IMR-90 (cell line): ENCODE measurements around the gene SHROOM4. TPM values are rescaled to one million over a fixed set of nuclear protein-coding genes. Genes with fewer than 3 reads are reported as not detected.

Source experiments
- ATAC-seq: fragments of 200-7000 bp; cut with Tn5 transposase; 2 replicates; pipeline ENCODE4 v1.9.1; 2020; ENCODE audit warnings: low read depth, mild to moderate bottlenecking, moderate library complexity
- BruUV-seq: library from RNA; stranded (reverse); fragments of 400-500 nt; replicated peaks from 2 replicates; lab custom pipeline; 2021; lab: Mats Ljungman, UMichigan
- CTCF ChIA-PET: fragments of 300-600 bp; formaldehyde crosslinking; extraction: SDS; loops from one replicate; lab custom pipeline; 2021; ENCODE audit warnings: antibody characterized with exemption; lab: Yijun Ruan, JAX
- POLR2A ChIA-PET: fragments of 300-600 bp; sonication (Branson Sonifier 250); formaldehyde crosslinking; loops from one replicate; lab custom pipeline; 2022; ENCODE audit warnings: antibody characterized with exemption; ENCODE audit not compliant: unreplicated experiment; lab: Charles Lee
- DNase-seq: peaks from one replicate; pipeline ENCODE4 v3.0.0; 2013
- H2AFZ ChIP-seq: replicated peaks from 2 replicates; pipeline ENCODE3; 2013; ENCODE audit warnings: low read length, mild to moderate bottlenecking; ENCODE audit not compliant: poor library complexity
- H2AK5ac ChIP-seq: 2 replicates; pipeline ENCODE4 v1.6.1; 2013; ENCODE audit warnings: low read depth, low read length, inconsistent platforms
- H2AK9ac ChIP-seq: replicated peaks from 2 replicates; pipeline ENCODE3; 2013; ENCODE audit warnings: mild to moderate bottlenecking, low read depth, low read length, moderate library complexity; ENCODE audit not compliant: poor library complexity
- H2BK120ac ChIP-seq: 2 replicates; pipeline ENCODE4 v1.6.1; 2013; ENCODE audit warnings: low read depth, low read length, inconsistent platforms
- H2BK15ac ChIP-seq: 3 replicates; pipeline ENCODE4 v1.6.1; 2013; ENCODE audit warnings: low read depth, low read length, inconsistent platforms
- H2BK20ac ChIP-seq: 2 replicates; pipeline ENCODE4 v1.6.1; 2013; ENCODE audit warnings: low read depth, mild to moderate bottlenecking, inconsistent platforms, low read length, moderate library complexity
- H2BK5ac ChIP-seq: 2 replicates; pipeline ENCODE4 v1.6.1; 2013; ENCODE audit warnings: mild to moderate bottlenecking, low read depth, low read length, inconsistent platforms; ENCODE audit not compliant: poor library complexity, severe bottlenecking
- H3K14ac ChIP-seq: replicated peaks from 2 replicates; pipeline ENCODE4 v1.6.1; 2013; ENCODE audit warnings: low read depth, low read length, inconsistent platforms
- H3K18ac ChIP-seq: 2 replicates; pipeline ENCODE4 v1.6.1; 2013; ENCODE audit warnings: low read depth, low read length, control low read depth
- H3K23ac ChIP-seq: 2 replicates; pipeline ENCODE4 v1.6.1; 2013; ENCODE audit warnings: low read depth, low read length, inconsistent platforms
- H3K27ac ChIP-seq: 2 replicates; pipeline ENCODE4 v1.5.1; 2013; ENCODE audit warnings: mild to moderate bottlenecking, control low read depth, low read length; ENCODE audit not compliant: insufficient read depth
- H3K27me3 ChIP-seq: 2 replicates; pipeline ENCODE4 v1.6.1; 2013; ENCODE audit warnings: low read length; ENCODE audit not compliant: control insufficient read depth, insufficient read depth
- H3K36me3 ChIP-seq: 2 replicates; pipeline ENCODE4 v1.6.1; 2013; ENCODE audit warnings: low read length, mixed read lengths; ENCODE audit not compliant: control insufficient read depth, insufficient read depth
- H3K4ac ChIP-seq: 2 replicates; pipeline ENCODE4 v1.6.1; 2013; ENCODE audit warnings: low read depth, low read length, inconsistent platforms
- H3K4me1 ChIP-seq: 2 replicates; pipeline ENCODE4 v1.6.1; 2013; ENCODE audit warnings: low read length, mixed read lengths; ENCODE audit not compliant: control insufficient read depth, insufficient read depth
- H3K4me2 ChIP-seq: 2 replicates; pipeline ENCODE4 v1.6.1; 2013; ENCODE audit warnings: low read depth, mild to moderate bottlenecking, control low read depth, low read length, moderate library complexity
- H3K4me3 ChIP-seq: 2 replicates; pipeline ENCODE4 v1.5.1; 2013; ENCODE audit warnings: low read depth, mild to moderate bottlenecking, control low read depth, low read length, moderate library complexity; ENCODE audit not compliant: insufficient read depth
- H3K56ac ChIP-seq: 2 replicates; pipeline ENCODE4 v1.6.1; 2013; ENCODE audit warnings: low read length, inconsistent platforms; ENCODE audit not compliant: insufficient read depth; ENCODE audit errors: extremely low read depth
- H3K79me1 ChIP-seq, 2 experiments: 2 replicates each; pipeline ENCODE4 v1.6.1; 2013; ENCODE audit warnings: low read length in 2 of 2, inconsistent platforms in 1 of 2, low read depth in 1 of 2
- H3K9ac ChIP-seq: 2 replicates; pipeline ENCODE4 v1.6.1; 2013; ENCODE audit warnings: low read depth, low read length, control low read depth
- H3K9me1 ChIP-seq: 2 replicates; pipeline ENCODE4 v1.6.1; 2013; ENCODE audit warnings: low read length, inconsistent platforms; ENCODE audit not compliant: insufficient read depth
- H3K9me3 ChIP-seq: 2 replicates; pipeline ENCODE4 v1.6.1; 2013; ENCODE audit warnings: low read length; ENCODE audit not compliant: control insufficient read depth, insufficient read depth
- H4K20me1 ChIP-seq: 2 replicates; pipeline ENCODE4 v1.6.1; 2013; ENCODE audit warnings: low read length, inconsistent platforms; ENCODE audit not compliant: insufficient read depth
- H4K5ac ChIP-seq: 2 replicates; pipeline ENCODE4 v1.6.1; 2013; ENCODE audit warnings: mild to moderate bottlenecking, low read depth, low read length, control low read depth
- H4K8ac ChIP-seq, 2 experiments: 2 replicates each; pipeline ENCODE4 v1.6.1; 2013; ENCODE audit warnings: low read depth in 2 of 2, low read length in 2 of 2, control low read depth in 1 of 2, inconsistent platforms in 1 of 2
- H4K91ac ChIP-seq: 2 replicates; pipeline ENCODE4 v1.6.1; 2013; ENCODE audit warnings: low read depth, low read length, inconsistent platforms; ENCODE audit not compliant: insufficient read depth
- BHLHE40 ChIP-seq: fragments of 150-350 bp; IDR thresholded peaks from 2 replicates; pipeline ENCODE4 v1.6.1; 2016; ENCODE audit warnings: mild to moderate bottlenecking, low read depth, low read length
- ELK1 ChIP-seq: fragments of 150-350 bp; IDR thresholded peaks from 2 replicates; pipeline ENCODE4 v1.6.1; 2016; ENCODE audit warnings: low read depth, mild to moderate bottlenecking, low read length, moderate library complexity, borderline replicate concordance
- FOS ChIP-seq: fragments of 150-350 bp; IDR thresholded peaks from 2 replicates; pipeline ENCODE4 v1.6.1; 2016; ENCODE audit warnings: low read depth, low read length
- MAZ ChIP-seq: IDR thresholded peaks from 2 replicates; pipeline ENCODE4 v1.6.1; 2012; ENCODE audit warnings: low read depth, mild to moderate bottlenecking, low read length, improper control_type of control experiment, moderate library complexity, borderline replicate concordance
- MXI1 ChIP-seq: IDR thresholded peaks from 2 replicates; pipeline ENCODE4 v1.6.1; 2012; ENCODE audit warnings: low read depth, mild to moderate bottlenecking, low read length, moderate library complexity, borderline replicate concordance
- NFE2L2 ChIP-seq: fragments of 150-350 bp; IDR thresholded peaks from 2 replicates; pipeline ENCODE4 v1.6.1; 2016; ENCODE audit warnings: low read depth, mild to moderate bottlenecking, low read length
- RAD21 ChIP-seq: IDR thresholded peaks from 2 replicates; pipeline ENCODE4 v1.6.1; 2012; ENCODE audit warnings: low read length, improper control_type of control experiment
- RCOR1 ChIP-seq: IDR thresholded peaks from 2 replicates; pipeline ENCODE4 v1.6.1; 2012; ENCODE audit warnings: mild to moderate bottlenecking, low read length, improper control_type of control experiment; ENCODE audit not compliant: insufficient replicate concordance
- SMC3 ChIP-seq: fragments of 150-350 bp; IDR thresholded peaks from 2 replicates; pipeline ENCODE4 v1.6.1; 2016; ENCODE audit warnings: low read depth, mild to moderate bottlenecking, antibody characterized with exemption, low read length, moderate library complexity
- WGBS, 2 experiments: methylation state at CpG; one replicate each; pipeline versions ENCODE4 v1.1.5 to v1.1.7; 2013; ENCODE audit warnings: missing lambda C conversion rate in 2 of 2; ENCODE audit not compliant: insufficient read length in 1 of 2; ENCODE audit errors: extremely low coverage in 2 of 2; 5-methylcytosine and 5-hydroxymethylcytosine counted together
- dilution Hi-C: fragments of 300-500 bp; cut with HindIII; formaldehyde crosslinking; loops from one replicate; pipeline ENCODE4 v1.14.3; 2018; ENCODE audit warnings: low sequenced_read_pairs; ENCODE audit not compliant: unreplicated experiment
- in situ Hi-C: fragments of 300-500 bp; cut with MboI; formaldehyde crosslinking; loops from 3 replicates; pipeline ENCODE4 v1.14.3; 2019; ENCODE audit warnings: low sequenced_read_pairs, inconsistent platforms, mixed read lengths
- intact Hi-C: fragments of 100-400 bp; cut with micrococcal nuclease; formaldehyde crosslinking; loops from 2 replicates; pipeline ENCODE4 v1.10.0; 2022
- polyA plus RNA-seq, 3 experiments: library from polyadenylated mRNA; depleted of rRNA; stranded (reverse); fragments of >200 nt; gene quantifications; 2 replicates each; pipeline ENCODE4 v1.2.3, GENCODE V29; 2012; ENCODE audit warnings: low replicate concordance in 1 of 3
- total RNA-seq: library from RNA; depleted of rRNA; stranded (reverse); fragments of >200 nt; gene quantifications from 2 replicates; pipeline ENCODE4 v1.2.3, GENCODE V29; 2012

SHROOM4 gene
- total and polyA plus RNA-seq, 2 of the 4 experiments (the other 2 are of a cell fraction), result 1.0 to 2.2 TPM

GRCh38 chrX:50705042-50705441 lies 109.0 kb downstream of the SHROOM4 start:
- no peaks in the 10 kb centered on the region for H3K9me3 ChIP-seq
- WGBS, 2 experiments, result no CpG with 5 or more reads among the region's 3 CpGs
- POLR2A ChIA-PET, result no interaction called here
- no peak overlapping the region for H3K14ac ChIP-seq
- peaks cover 3% of the 10 kb centered on the region for H3K27me3 ChIP-seq
- in situ Hi-C loops, result no loop called here
- no peak for TF ChIP-seq FOS
- TF ChIP-seq RAD21, result no peak
- no peak for TF ChIP-seq NFE2L2
- no peak for TF ChIP-seq BHLHE40
- TF ChIP-seq MXI1, result no peak
- no peak for TF ChIP-seq ELK1
- no peak for TF ChIP-seq RCOR1
- no peak for TF ChIP-seq MAZ
- TF ChIP-seq SMC3, result no peak
- no peak overlapping the region for H3K18ac ChIP-seq
- BruUV-seq, result no TSS peak
- no peak overlapping the region for H4K91ac ChIP-seq
- H2BK20ac ChIP-seq, result 0 out of 2 replicates have a peak overlapping the region, but pooled peaks have one; percentile 8
- peak overlapping the region; percentile 13 for H2BK5ac ChIP-seq
- H2AK9ac ChIP-seq, result no peak overlapping the region
- no peak overlapping the region for H2BK15ac ChIP-seq
- ATAC-seq (no peak), DNase-seq (no peak)
- H3K23ac ChIP-seq, result no peak overlapping the region
- H3K4ac ChIP-seq, result no peak overlapping the region
- H3K9ac ChIP-seq, result no peak overlapping the region
- H3K4me2 ChIP-seq, result no peak overlapping the region
- H2AFZ ChIP-seq, result no peak overlapping the region
- CTCF ChIA-PET, result no interaction called here
- H3K79me1 ChIP-seq, result no peaks in the 10 kb centered on the region
- H4K5ac ChIP-seq, result no peak overlapping the region
- H2BK120ac ChIP-seq, result peak overlapping the region; percentile 16; the same call in 1 of the 2 replicates
- no peak overlapping the region for H3K4me3 ChIP-seq
- H4K8ac ChIP-seq, result peak overlapping the region in 1 of 2 experiments; percentile 30; a peak in 1 of 4 replicates
- no peak overlapping the region for H3K27ac ChIP-seq
- intact Hi-C loops, result no loop called here
- H3K4me1 ChIP-seq, result peaks cover 3% of the 10 kb centered on the region; the same call in 1 of the 2 replicates
- H2AK5ac ChIP-seq, result no peak overlapping the region
- no peaks in the 10 kb centered on the region; the same call in 1 of the 2 replicates for H3K9me1 ChIP-seq
- dilution Hi-C loops, result no loop called here
- H3K36me3 ChIP-seq, result no peaks in the 10 kb centered on the region
- H3K56ac ChIP-seq, result no peak overlapping the region
- H4K20me1 ChIP-seq, result no peaks in the 10 kb centered on the region
